H9 (cell line): ENCODE results near the gene IDUA. TPM values are rescaled to one million over a fixed set of nuclear protein-coding genes. Genes with fewer than 3 reads are reported as not detected.

Source experiments
- DNase-seq: peaks from one replicate; pipeline ENCODE4 v3.0.0-alpha.2; 2017
- H2AFZ ChIP-seq: one replicate; pipeline ENCODE4 v1.6.1; 2013; ENCODE audit warnings: mild to moderate bottlenecking, low read length, control low read depth, moderate library complexity
- H2AK5ac ChIP-seq: 2 replicates; pipeline ENCODE4 v1.6.1; 2013; ENCODE audit warnings: low read length, control low read depth, mixed read lengths; ENCODE audit not compliant: insufficient read length
- H2BK120ac ChIP-seq: one replicate; pipeline ENCODE4 v1.6.1; 2013; ENCODE audit warnings: low read depth, mild to moderate bottlenecking, low read length, control low read depth, inconsistent platforms; ENCODE audit not compliant: poor library complexity, severe bottlenecking
- H2BK12ac ChIP-seq: 2 replicates; pipeline ENCODE4 v1.6.1; 2013; ENCODE audit warnings: low read length, control low read depth, mixed read lengths, low read depth; ENCODE audit not compliant: insufficient read length
- H2BK15ac ChIP-seq: 2 replicates; pipeline ENCODE4 v1.6.1; 2013; ENCODE audit warnings: low read depth, low read length, control low read depth
- H2BK20ac ChIP-seq: one replicate; pipeline ENCODE4 v1.6.1; 2013; ENCODE audit warnings: low read depth, mild to moderate bottlenecking, low read length, control low read depth, inconsistent platforms; ENCODE audit not compliant: poor library complexity, severe bottlenecking
- H2BK5ac ChIP-seq: 2 replicates; pipeline ENCODE4 v1.6.1; 2013; ENCODE audit warnings: low read length, control low read depth, mixed read lengths; ENCODE audit not compliant: insufficient read length
- H3K14ac ChIP-seq: 2 replicates; pipeline ENCODE4 v1.6.1; 2013; ENCODE audit warnings: low read length, control low read depth; ENCODE audit not compliant: insufficient read depth
- H3K18ac ChIP-seq: 2 replicates; pipeline ENCODE4 v1.6.1; 2013; ENCODE audit warnings: low read depth, mild to moderate bottlenecking, mixed read lengths, low read length, control low read depth; ENCODE audit not compliant: insufficient read length
- H3K23ac ChIP-seq: 2 replicates; pipeline ENCODE4 v1.6.1; 2013; ENCODE audit warnings: low read length, control low read depth, mixed read lengths, low read depth; ENCODE audit not compliant: insufficient read length
- H3K23me2 ChIP-seq: 2 replicates; pipeline ENCODE4 v1.6.1; 2013; ENCODE audit warnings: low read depth, mild to moderate bottlenecking, mixed read lengths, low read length, control low read depth; ENCODE audit not compliant: insufficient read length, poor library complexity, severe bottlenecking
- H3K27ac ChIP-seq: 2 replicates; pipeline ENCODE4 v1.5.1; 2013; ENCODE audit warnings: low read length, control low read depth, mixed read lengths, low read depth; ENCODE audit not compliant: insufficient read length
- H3K27me3 ChIP-seq: 2 replicates; pipeline ENCODE4 v1.6.1; 2013; ENCODE audit warnings: low read length, control low read depth, inconsistent platforms; ENCODE audit not compliant: insufficient read depth
- H3K4ac ChIP-seq: 2 replicates; pipeline ENCODE4 v1.6.1; 2013; ENCODE audit warnings: low read depth, mild to moderate bottlenecking, control low read depth, inconsistent platforms, low read length, moderate library complexity
- H3K4me1 ChIP-seq: 2 replicates; pipeline ENCODE4 v1.6.1; 2013; ENCODE audit warnings: low read length, control low read depth, inconsistent platforms; ENCODE audit not compliant: insufficient read depth
- H3K4me2 ChIP-seq: 2 replicates; pipeline ENCODE4 v1.6.1; 2013; ENCODE audit warnings: low read length, control low read depth, mixed read lengths; ENCODE audit not compliant: insufficient read length, insufficient read depth
- H3K56ac ChIP-seq: 2 replicates; pipeline ENCODE4 v1.6.1; 2013; ENCODE audit warnings: low read depth, mild to moderate bottlenecking, mixed read lengths, low read length, control low read depth; ENCODE audit not compliant: insufficient read length
- H3K79me1 ChIP-seq: 2 replicates; pipeline ENCODE4 v1.6.1; 2013; ENCODE audit warnings: low read depth, mild to moderate bottlenecking, moderate library complexity, low read length, control low read depth, inconsistent platforms; ENCODE audit not compliant: insufficient read depth, poor library complexity, severe bottlenecking
- H3K79me2 ChIP-seq: 2 replicates; pipeline ENCODE4 v1.6.1; 2013; ENCODE audit warnings: low read length, control low read depth, inconsistent platforms; ENCODE audit not compliant: insufficient read depth
- H3K9ac ChIP-seq: 2 replicates; pipeline ENCODE4 v1.6.1; 2013; ENCODE audit warnings: low read length, control low read depth, mixed read lengths; ENCODE audit not compliant: insufficient read length; ENCODE audit errors: extremely low read depth
- H3K9me3 ChIP-seq: one replicate; pipeline ENCODE4 v1.6.1; 2013; ENCODE audit warnings: low read depth, low read length, inconsistent platforms; ENCODE audit not compliant: control insufficient read depth
- H3T11ph ChIP-seq: one replicate; pipeline ENCODE4 v1.6.1; 2013; ENCODE audit warnings: mild to moderate bottlenecking, low read length, control low read depth, inconsistent platforms
- H4K20me1 ChIP-seq: one replicate; pipeline ENCODE4 v1.6.1; 2013; ENCODE audit not compliant: control insufficient read depth, insufficient read length, insufficient read depth
- H4K5ac ChIP-seq: 2 replicates; pipeline ENCODE4 v1.6.1; 2013; ENCODE audit warnings: low read depth, mild to moderate bottlenecking, mixed read lengths, low read length, control low read depth; ENCODE audit not compliant: insufficient read length
- H4K8ac ChIP-seq: replicated peaks from 2 replicates; pipeline ENCODE4 v1.6.1; 2013; ENCODE audit warnings: low read length, control low read depth, mixed read lengths, low read depth; ENCODE audit not compliant: insufficient read length
- H4K91ac ChIP-seq: 2 replicates; pipeline ENCODE4 v1.6.1; 2013; ENCODE audit warnings: low read depth, mild to moderate bottlenecking, moderate library complexity, mixed read lengths, low read length, control low read depth; ENCODE audit not compliant: insufficient read length
- H3K27ac Mint-ChIP-seq, 3 experiments: 2 replicates in 2 of 3; 3 replicates in 1 of 3; pipeline ENCODE4 v1.8.0; 2020 to 2021; ENCODE audit warnings: mixed read lengths in 3 of 3, mild to moderate bottlenecking in 1 of 3, moderate library complexity in 1 of 3
- H3K27me3 Mint-ChIP-seq: 2 replicates; pipeline ENCODE4 v1.8.0; 2021; ENCODE audit warnings: low read depth, mild to moderate bottlenecking, moderate library complexity, mixed read lengths
- H3K36me3 Mint-ChIP-seq, 3 experiments: 2 replicates in 2 of 3; 3 replicates in 1 of 3; pipeline ENCODE4 v1.8.0; 2020 to 2021; ENCODE audit warnings: low read depth in 3 of 3, mixed read lengths in 3 of 3; ENCODE audit not compliant: insufficient read depth in 1 of 3
- H3K4me1 Mint-ChIP-seq, 2 experiments: 2 replicates each; pipeline ENCODE4 v1.8.0; 2020; ENCODE audit warnings: mixed read lengths in 2 of 2
- H3K4me3 Mint-ChIP-seq, 2 experiments: 2 replicates in 1 of 2; 3 replicates in 1 of 2; pipeline ENCODE4 v1.8.0; 2020 to 2021; ENCODE audit warnings: mild to moderate bottlenecking in 2 of 2, mixed read lengths in 2 of 2, moderate library complexity in 1 of 2
- H3K9me3 Mint-ChIP-seq, 2 experiments: 2 replicates in 1 of 2; 3 replicates in 1 of 2; pipeline ENCODE4 v1.8.0; 2020; ENCODE audit warnings: mild to moderate bottlenecking in 2 of 2, mixed read lengths in 2 of 2, moderate library complexity in 1 of 2
- CTCF ChIP-seq: fragments of 200-600 bp; sonication (generic); conservative IDR thresholded peaks from 3 replicates; pipeline ENCODE4 v1.8.0; 2021; ENCODE audit warnings: antibody characterized with exemption, mild to moderate bottlenecking
- WGBS: extraction: QIAGEN DNeasy Blood & Tissue Kit; methylation state at CpG from one replicate; pipeline ENCODE4 v1.1.7; 2013; ENCODE audit warnings: missing lambda C conversion rate, low lambda C conversion rate, mixed read lengths; ENCODE audit not compliant: insufficient read length; ENCODE audit errors: extremely low coverage; 5-methylcytosine and 5-hydroxymethylcytosine counted together
- total RNA-seq: library from RNA; stranded (reverse); gene quantifications from 2 replicates; pipeline ENCODE4 v1.2.1, GENCODE V29; 2021

Gene IDUA
- total RNA-seq, 1 experiment from 2014 or later = 14.5 TPM

GRCh38 chr4:959338-960139 is 27.3 kb upstream of the IDUA start:
- no peak overlapping the region for H2BK15ac ChIP-seq
- peaks cover 0 to 5% (median 0%) of the 10 kb centered on the region in 3 experiments; a peak in 1 of 7 replicates for H3K36me3 Mint-ChIP-seq
- no peak overlapping the region for H2BK12ac ChIP-seq
- H3K9ac ChIP-seq = no peak overlapping the region
- H3K27ac Mint-ChIP-seq = no peak overlapping the region
- no peaks in the 10 kb centered on the region for H3K23me2 ChIP-seq
- no peak overlapping the region for H3T11ph ChIP-seq
- no peak overlapping the region for H4K8ac ChIP-seq
- H4K91ac ChIP-seq = no peak overlapping the region
- no peak overlapping the region for H3K4me3 Mint-ChIP-seq
- no peak overlapping the region; the same call in 1 of the 2 replicates for H3K14ac ChIP-seq
- H3K56ac ChIP-seq = no peak overlapping the region
- no peak overlapping the region for H3K23ac ChIP-seq
- no peaks in the 10 kb centered on the region for H3K79me2 ChIP-seq
- H4K5ac ChIP-seq = no peak overlapping the region
- no peaks in the 10 kb centered on the region for H3K9me3 ChIP-seq
- H3K4me1 Mint-ChIP-seq = no peaks in the 10 kb centered on the region
- H3K9me3 Mint-ChIP-seq = no peaks in the 10 kb centered on the region
- no CpG with 5 or more reads among the region's 24 CpGs for WGBS
- no peaks in the 10 kb centered on the region for H4K20me1 ChIP-seq
- no peak overlapping the region for H3K18ac ChIP-seq
- H3K4me1 ChIP-seq = no peaks in the 10 kb centered on the region
- H3K79me1 ChIP-seq = no peaks in the 10 kb centered on the region
- H3K4ac ChIP-seq = no peak overlapping the region
- no peak overlapping the region for H2BK120ac ChIP-seq
- no peak for TF ChIP-seq CTCF
- no peak overlapping the region for H2AK5ac ChIP-seq
- no peaks in the 10 kb centered on the region for H3K27me3 ChIP-seq
- no peak overlapping the region for H2AFZ ChIP-seq
- H3K27ac ChIP-seq = no peak overlapping the region
- DNase-seq = no peak
- no peak overlapping the region for H2BK5ac ChIP-seq
- no peak overlapping the region for H2BK20ac ChIP-seq
- H3K4me2 ChIP-seq = no peak overlapping the region
- no peaks in the 10 kb centered on the region for H3K27me3 Mint-ChIP-seq
